ENCODE data around the gene KPNA4.
A peak's percentile ranks its signal among the peaks of the same experiment; 100 is the strongest.

KPNA4 gene

GRCh38 chr3:160450846-160451245 is 114.5 kb downstream of the KPNA4 start:
- no peak for DNase-seq (ENCODE audit: low read depth)

DNA sequence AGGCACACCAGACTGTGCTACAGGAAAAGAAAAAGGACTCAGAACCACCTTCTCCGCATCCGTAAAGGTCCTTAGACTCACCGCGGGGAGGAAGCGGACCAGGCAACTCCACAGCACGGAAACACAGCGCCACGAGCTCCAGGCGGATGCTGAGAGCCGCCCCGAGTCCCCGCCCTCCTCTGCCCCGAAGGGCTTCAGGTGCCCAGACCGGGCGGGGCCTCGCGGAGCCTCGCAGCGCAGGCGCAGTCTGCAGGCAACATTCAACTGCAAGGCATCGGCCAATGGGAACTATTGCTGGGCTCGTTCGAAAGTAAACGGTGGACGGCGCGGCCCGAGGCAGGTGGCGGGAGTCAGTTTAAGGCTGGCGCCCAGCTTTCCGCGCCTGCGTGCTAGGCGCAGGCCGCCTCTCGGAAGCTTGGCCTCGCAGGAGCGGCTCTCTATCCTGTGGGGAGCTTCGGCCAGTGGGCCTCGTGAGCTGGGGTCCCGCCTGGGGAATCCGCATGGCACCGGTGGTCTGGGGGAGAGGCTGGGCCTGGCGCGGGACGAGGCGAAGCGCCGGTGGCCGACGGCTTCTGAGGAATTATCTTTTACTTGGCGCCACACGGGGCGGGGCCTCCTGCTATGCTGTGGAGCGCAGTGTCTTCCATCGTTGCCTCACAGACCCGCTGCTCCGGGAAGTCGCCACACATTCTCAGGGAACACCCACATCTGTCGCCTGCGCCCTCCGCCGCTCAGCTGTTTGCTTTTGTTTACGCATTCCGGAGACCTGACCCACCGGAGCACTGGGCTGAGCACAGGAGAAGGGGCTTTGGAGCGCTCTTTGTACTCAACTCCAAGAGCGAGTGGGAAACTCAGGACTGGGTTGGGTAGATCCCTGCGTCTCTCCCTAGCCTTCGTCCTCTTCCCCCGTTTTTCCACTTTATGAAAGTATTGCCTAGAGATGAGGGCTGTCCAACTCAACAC is 115.5 kb downstream of the KPNA4 start, which contains the start of gene TRIM59:
TSS of gene TRIM59 (minus strand) at position 151 of the 963 bp plus-strand sequence. CDS start 10,603 bp downstream, outside the sequence.
- DNase-seq (ENCODE audit: low read depth): peak; percentile 96

DNA sequence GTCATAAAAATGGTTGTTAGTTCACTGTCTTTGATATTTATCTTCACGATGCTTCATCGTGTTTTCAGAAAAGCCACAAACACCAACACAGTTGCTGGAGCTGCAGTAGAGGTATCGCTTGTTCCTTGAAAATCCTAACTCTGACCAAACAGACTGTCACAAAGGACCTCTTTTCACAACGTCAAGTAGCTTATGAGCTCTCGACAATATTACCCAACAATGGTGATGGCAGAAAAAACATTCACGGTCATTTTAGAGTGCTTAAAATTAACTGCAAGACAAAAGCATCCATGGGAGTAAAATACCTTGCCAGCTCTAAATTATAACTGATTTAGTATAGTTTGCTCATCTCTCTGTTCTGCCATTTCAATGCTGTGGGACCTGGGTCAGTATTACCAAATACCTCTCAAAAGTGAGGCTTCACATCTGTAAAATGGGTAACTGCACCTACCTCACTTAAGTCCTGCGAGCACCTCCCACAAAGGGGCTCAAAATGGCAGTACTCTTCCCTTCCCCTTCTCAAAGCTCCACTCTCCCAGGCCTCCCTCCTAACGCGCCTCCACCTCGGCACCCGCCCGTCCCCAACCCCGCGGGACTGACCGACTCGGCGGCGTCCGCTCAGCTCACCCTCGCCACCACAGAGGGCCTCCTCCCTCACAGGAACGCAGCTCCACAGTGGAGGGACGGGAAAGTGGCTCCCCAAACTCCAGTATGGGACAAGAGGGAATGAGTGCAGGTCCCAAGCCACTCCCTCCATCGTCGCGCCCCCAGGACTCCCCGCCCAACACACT is 116.3 kb downstream of the KPNA4 start:
- DNase-seq (ENCODE audit: low read depth): no peak

- DNase-seq (ENCODE audit: low read depth): no peak
Observed at GRCh38 chr3:160447544-160447943, 117.8 kb downstream of the KPNA4 start.

DNA sequence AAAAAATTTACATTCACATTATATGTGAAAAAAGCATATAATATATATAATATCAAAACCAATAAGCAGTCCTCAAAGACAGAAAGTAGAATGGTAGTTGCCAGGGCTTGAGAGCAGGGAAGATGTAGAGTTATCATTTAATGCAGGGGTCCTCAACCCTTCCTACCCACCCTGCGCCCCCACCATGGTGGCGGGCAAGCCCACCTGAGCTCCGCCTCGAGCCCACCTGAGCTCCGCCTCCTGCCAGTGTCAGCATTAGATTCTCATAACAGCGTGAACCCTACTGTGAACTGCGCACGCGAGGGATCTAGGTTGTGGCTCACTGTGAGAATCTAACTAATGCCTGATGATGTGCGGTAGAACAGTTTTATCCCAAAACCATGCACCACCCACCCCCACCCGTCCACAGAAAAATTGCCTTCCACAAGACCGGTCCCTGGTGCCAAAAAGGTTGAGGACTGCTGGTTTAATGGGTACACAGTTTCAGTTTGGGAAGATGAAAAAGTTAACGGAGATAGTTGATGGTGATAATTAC is 118.8 kb downstream of the KPNA4 start:
- DNase-seq (ENCODE audit: low read depth): no peak

DNA sequence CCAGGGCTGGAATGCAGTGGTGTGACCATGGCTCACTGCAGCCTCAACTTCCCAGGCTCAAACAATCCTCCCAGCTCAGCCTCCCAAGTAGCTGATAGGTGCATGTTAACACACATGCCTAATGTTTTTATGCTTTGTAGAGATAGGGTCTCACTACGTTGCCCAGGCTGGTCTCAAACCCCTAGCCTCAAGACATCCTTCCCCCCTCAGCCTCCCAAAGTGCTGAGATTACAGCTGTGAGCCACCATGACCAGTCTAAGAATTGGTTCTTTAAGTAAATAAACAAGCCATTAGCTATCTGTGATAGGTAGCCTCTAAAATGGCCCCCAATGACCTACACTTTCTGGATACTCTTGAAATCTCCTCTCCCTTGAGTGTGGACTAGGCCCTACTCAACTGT is 119.5 kb downstream of the KPNA4 start:
- DNase-seq (ENCODE audit: low read depth): no peak

Data from activated T-helper 9 cell treated with anti-CD3 and anti-CD28 coated beads, Interleukin-2, amount 50 U/mL, for 16 hours (primary cell).